Stimulated activated naive CD4-positive, alpha-beta T cell treated with Interleukin-2 at 50 U/mL for 16 hours (primary cell): ENCODE measurements around the gene SPDYE2.
"Not testable (repeated sequence)": the region's sequence is repeated elsewhere in the genome, so short reads cannot be mapped to it uniquely, and the experiment has no call there.

Source experiments
- DNase-seq: peaks from one replicate; lab custom pipeline; 2025; lab: John Stamatoyannopoulos, UW

Gene SPDYE2

GRCh38 chr7:102550808-102551422 is at the start of gene SPDYE2:
TSS of gene SPDYE2 (plus strand) at chr7:102551226. CDS start at chr7:102553256, 2,030 bp downstream.
- not testable (repeated sequence) for DNase-seq

DNA sequence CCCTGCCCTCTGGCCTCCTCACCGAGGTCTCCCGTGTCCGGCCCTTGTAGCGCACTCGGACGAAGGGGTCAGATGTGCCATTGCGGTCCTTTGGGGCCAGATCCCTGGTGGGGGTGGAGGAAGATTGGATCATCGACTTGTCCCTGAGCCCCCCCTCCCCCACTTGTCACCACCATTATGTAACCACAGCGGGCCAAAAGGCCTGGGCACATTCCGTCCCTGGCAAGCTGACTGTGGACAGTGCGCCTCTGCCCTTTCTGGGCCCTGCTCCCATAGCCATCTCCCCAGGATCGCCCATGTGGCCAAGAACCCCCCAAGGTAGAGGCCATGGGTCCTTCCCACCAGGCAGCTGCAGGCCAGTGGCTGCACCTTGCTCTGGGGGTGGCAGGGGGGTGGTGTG is 47.9 kb upstream of the SPDYE2 start:
- not testable (repeated sequence) for DNase-seq

DNA sequence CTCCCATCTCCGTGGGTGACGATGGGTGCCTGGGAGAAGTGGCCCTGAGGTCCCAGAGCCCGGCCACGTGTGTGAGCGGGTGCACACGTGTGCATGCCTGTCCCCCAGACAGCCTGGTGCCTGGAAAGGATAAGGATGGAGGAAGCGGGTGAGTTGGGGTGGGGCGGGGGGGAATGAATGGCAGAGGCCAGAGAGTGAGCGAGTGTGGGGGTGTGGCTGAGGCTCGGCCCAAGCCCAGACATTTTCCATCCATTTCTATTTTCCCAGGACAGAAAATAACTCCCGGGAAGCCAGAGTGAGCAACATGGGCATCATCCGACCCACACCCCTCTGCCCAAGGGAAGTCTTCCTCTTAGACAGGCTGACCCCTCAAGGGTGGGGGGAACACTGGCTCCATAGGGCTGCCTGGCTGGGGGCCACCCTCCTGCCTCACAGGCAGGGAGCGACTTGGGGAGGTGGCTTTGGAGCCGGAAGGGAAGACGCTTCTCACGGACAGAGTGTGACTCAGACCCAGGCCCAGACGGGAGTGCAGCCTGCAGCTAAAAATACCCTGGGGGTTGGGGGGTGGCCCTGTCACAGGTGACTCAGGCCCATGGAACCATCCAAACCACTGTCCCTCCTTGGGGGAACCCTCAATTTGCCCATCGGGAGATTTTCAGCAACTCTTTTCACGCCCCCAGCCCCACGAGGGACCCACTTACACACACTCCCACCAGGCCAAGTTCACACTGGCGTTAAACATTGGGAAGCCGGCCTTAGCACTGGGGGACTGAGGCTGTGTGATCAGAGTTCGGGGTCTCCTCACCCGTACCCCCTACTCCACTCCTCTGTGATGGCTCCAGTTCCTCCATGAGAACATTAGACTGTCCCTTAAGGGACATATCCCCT is 45.5 kb upstream of the SPDYE2 start:
- DNase-seq: not testable (repeated sequence)

DNA sequence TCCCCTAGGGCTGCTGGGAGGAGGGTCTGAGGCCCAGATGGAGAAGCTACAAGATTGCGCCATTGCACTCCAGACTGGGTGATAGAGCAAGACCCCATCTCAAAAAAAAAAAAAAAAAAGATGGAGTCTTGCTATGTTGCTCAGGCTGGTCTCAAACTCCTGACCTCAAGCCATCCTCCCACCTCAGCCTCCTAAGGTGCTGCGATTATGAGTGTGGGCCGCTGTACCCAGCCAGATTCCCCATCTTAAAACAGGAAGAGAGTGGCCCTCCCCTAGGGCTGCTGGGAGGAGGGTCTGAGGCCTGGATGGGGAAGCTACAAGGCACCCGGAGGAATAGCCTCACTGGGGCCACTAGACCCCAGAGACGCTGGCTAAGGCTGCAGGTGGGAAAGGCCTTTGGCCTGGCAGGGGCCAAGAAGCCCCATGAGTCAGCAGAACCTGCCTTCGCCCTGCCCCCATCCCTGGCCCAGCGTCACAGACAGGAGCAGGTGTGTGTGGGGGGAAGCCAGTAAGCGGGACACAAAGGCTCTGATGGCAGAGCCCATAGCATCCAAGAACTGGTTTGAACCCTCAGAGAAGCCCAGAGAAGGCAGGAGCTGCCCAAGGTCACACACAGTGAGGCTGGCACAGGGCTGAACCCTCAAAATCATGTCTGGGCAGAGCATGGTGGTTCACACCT is 43.5 kb upstream of the SPDYE2 start:
- not testable (repeated sequence) for DNase-seq

DNA sequence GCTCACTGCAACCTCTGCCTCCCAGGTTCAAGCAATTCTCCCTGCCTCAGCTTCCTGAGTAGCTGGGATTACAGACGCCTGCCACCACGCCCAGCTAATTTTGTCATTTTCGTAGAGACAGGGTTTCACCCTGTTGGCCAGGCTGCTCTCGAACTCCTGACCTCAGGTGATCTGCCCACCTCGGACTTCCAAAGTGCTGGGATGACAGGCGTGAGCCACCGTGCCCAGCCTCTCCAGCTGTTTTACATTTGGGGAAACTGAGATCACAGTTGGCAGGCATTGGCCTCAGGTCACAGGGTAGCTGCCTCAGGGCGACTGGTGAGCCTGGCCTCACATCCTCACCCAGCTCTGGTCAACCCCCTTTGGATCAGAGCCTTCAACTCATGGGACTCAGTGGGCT is 40.5 kb upstream of the SPDYE2 start:
- DNase-seq: not testable (repeated sequence)

DNA sequence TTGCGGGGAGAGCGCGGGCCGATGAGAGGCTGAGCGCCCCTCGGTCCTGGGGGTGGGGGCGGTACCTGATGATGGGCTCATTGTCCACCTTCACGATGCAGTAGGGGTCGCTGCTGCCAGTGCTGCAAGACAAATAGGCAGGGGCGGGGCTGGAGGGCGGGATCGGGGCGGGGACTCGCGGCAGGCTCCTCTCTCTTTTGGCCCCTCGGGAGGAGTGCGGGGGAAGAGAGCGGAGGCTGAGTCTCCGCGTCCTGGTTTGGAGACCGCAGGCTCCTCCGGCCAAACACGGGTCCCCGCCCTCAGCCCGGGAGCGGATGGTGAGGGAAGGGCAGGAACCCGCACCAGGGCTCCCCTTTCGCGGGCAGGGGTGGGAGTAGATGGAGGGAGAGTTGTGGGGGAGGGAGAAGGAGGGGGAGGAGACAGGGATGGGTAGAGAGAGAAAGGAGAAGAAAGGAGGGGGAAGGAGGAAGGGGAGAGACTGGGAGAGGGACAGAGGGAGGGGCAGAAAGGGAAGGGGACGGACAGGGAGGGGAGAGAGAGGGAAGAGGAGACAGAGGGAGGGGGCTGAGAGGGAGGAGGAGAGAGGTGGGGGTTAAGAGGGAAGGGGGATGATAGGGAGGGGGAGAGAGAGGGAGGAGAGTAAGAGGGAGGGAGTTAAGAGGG is 39.0 kb upstream of the SPDYE2 start:
- DNase-seq: not testable (repeated sequence)

DNA sequence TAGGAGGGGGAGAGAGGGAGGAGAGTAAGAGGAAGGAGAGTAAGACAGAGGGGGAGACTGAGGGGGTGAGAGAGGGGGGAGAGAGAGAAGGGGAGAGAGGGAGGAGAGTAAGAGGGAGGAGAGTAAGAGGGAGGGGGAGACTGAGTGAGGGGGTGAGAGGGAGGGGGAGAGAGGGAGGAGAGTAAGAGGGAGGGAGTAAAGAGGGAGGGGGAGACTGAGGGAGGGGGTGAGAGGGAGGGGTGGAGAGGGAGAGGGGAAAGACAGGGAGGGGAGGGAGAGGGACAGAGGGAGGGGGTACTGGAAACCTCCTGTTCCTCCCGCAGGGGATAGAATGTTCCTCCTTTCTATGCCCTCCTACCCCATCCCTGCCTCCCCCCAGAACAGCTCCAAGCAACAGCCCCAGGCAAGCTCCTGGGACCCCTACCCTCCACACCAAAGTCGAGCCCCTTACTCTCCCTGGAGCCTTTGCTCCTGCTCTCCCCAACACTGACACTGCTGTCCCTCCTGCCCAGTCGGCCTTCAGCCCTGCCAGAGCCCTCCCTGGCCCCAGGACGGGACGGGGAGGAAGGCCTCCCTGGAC is 38.3 kb upstream of the SPDYE2 start:
- DNase-seq: not testable (repeated sequence)

- DNase-seq: not testable (repeated sequence)
These were observed 35.9 kb upstream of the SPDYE2 start for GRCh38 chr7:102514881-102515721.

GRCh38 chr7:102515889-102516288 is 35.1 kb upstream of the SPDYE2 start:
- DNase-seq: not testable (repeated sequence)

GRCh38 chr7:102516951-102517350 is 34.1 kb upstream of the SPDYE2 start:
- not testable (repeated sequence) for DNase-seq

GRCh38 chr7:102517550-102518147 is 33.4 kb upstream of the SPDYE2 start, which contains the start of gene RASA4B:
TSS of gene RASA4B (minus strand) at chr7:102517777. CDS start at chr7:102517710, 67 bp downstream.
- DNase-seq: not testable (repeated sequence)

DNA sequence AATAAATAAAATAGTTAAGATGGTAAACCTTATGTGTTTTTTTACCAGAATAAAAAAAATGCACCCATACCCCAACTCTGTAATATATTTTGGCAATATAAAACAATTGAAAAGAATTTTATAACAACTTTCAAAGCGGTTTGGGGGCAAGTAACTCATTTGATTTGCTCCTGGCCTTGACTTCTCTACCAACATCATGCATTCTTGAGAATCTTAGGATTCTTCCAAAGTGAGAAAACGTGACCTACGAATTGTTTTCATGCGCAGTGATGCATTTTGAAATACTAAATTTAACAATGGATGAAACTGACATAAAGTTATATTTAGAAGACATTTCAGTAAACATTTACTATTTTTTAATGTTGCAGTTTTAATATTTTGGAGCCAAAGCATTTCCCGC is 30.2 kb upstream of the SPDYE2 start:
- DNase-seq: not testable (repeated sequence)

DNA sequence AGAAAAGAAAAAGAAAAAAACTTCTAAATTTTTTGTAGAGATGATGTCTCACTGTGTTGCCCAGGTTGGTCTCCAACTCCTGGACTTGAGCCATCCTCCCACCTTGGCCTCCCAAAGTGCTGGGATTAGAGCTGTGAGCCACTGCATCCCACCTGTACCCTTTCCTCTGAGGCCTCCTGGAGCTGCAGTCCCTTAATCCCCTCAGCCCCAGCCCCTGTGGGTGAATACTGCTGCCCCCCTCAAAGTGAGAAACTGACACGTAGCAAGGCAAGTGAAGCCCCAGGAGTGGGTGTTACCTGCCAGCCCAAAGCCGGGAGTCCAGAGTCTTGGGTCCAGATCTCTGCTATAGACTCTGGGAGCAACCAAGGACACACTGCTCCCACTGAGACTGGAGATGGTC is 26.2 kb upstream of the SPDYE2 start:
- DNase-seq: not testable (repeated sequence)

DNA sequence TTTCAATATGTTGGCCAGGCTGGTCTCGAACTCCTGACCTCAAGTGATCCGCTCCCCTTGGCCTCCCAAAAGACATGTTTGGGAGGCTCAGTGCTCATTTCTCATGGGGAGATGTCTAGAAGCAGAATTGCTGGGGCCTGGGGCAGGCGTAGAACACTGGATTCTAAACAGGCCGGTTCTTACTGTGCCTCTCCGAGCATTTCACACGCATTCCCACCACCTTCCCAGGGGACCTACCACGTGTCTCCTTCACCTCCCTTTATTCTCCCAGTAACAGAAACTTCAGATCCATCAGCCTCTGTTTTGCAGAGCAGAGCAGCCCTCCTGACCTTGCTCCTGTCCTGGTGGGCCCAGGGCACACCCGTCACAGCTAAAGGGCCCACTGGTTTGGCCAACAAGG is 23.8 kb upstream of the SPDYE2 start:
- DNase-seq: not testable (repeated sequence)

- not testable (repeated sequence) for DNase-seq
These were observed 22.9 kb upstream of the SPDYE2 start for GRCh38 chr7:102527822-102528793.

- DNase-seq: not testable (repeated sequence)
These were observed 19.4 kb upstream of the SPDYE2 start for GRCh38 chr7:102531583-102531982.

DNA sequence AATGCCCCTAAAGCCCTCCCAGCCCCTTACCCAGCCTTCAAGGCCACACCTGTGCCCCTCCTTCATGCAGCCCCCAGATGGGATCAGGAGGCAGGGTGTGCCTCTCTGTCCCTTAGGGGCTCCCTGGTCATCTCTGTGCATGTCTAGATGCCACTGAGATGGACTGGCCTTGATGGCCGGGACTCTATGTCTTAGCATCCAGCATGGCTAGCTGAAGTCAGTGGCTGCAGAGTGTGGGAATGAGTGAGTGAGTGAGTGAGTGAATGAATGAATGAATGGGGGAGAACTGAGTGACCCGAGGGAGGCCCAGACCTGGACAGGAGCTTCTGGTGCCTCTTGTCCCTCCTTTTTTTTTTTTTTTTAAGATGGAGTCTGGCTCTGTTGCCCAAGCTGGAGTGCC is 18.9 kb upstream of the SPDYE2 start:
- not testable (repeated sequence) for DNase-seq

- DNase-seq: not testable (repeated sequence)
These were observed 15.9 kb upstream of the SPDYE2 start for GRCh38 chr7:102535062-102535615.

- DNase-seq: not testable (repeated sequence)
These were observed 10.4 kb upstream of the SPDYE2 start for GRCh38 chr7:102540604-102541003.
